LNCaP clone FGC (cell line): ENCODE measurements around the gene AGO1.
"Not testable (repeated sequence)": the region's sequence is repeated elsewhere in the genome, so short reads cannot be mapped to it uniquely, and the experiment has no call there.

Experiments
- DNase-seq: peaks from one replicate; pipeline ENCODE4 v3.0.0-alpha.2; 2011; ENCODE audit warnings: low read depth
- H3K4me3 ChIP-seq: 2 replicates; pipeline ENCODE4 v1.5.1; 2011; ENCODE audit warnings: mild to moderate bottlenecking, low read depth, low read length, control low read depth
- CTCF ChIP-seq: IDR thresholded peaks from 2 replicates; pipeline ENCODE4 v1.5.1; 2012; ENCODE audit warnings: mild to moderate bottlenecking; ENCODE audit not compliant: control insufficient read depth, insufficient read depth; ENCODE audit errors: extremely low read depth

The AGO1 gene

GRCh38 chr1:35945327-35945726 is 62.3 kb downstream of the AGO1 start:
- H3K4me3 ChIP-seq: no peak overlapping the region
- DNase-seq: no peak
- no peak for TF ChIP-seq CTCF

GRCh38 chr1:35947547-35947946 is 64.5 kb downstream of the AGO1 start:
- no peak for DNase-seq
- no peak overlapping the region for H3K4me3 ChIP-seq
- TF ChIP-seq CTCF: no peak

GRCh38 chr1:35958558-35958957 is 75.5 kb downstream of the AGO1 start:
- DNase-seq: peak; percentile 11
- no peak overlapping the region for H3K4me3 ChIP-seq
- no peak for TF ChIP-seq CTCF

- TF ChIP-seq CTCF: no peak
- H3K4me3 ChIP-seq: no peak overlapping the region
- no peak for DNase-seq
Observed at GRCh38 chr1:35959304-35959703, 76.3 kb downstream of the AGO1 start.

GRCh38 chr1:35962952-35963351 is 79.9 kb downstream of the AGO1 start:
- H3K4me3 ChIP-seq: no peak overlapping the region
- DNase-seq: no peak
- no peak for TF ChIP-seq CTCF

- not testable (repeated sequence) for DNase-seq, H3K4me3 ChIP-seq
Observed at GRCh38 chr1:35964277-35964676, 81.3 kb downstream of the AGO1 start.

GRCh38 chr1:35968396-35968795 is 85.4 kb downstream of the AGO1 start:
- DNase-seq: no peak
- no peak overlapping the region for H3K4me3 ChIP-seq
- TF ChIP-seq CTCF: no peak

- no peak overlapping the region for H3K4me3 ChIP-seq
- no peak for TF ChIP-seq CTCF
- DNase-seq: no peak
Observed at GRCh38 chr1:35971601-35972000, 88.6 kb downstream of the AGO1 start.

GRCh38 chr1:35972631-35973030 is 89.6 kb downstream of the AGO1 start:
- H3K4me3 ChIP-seq, DNase-seq: not testable (repeated sequence)
